Panc1 (cell line): Measurements from ENCODE around the gene DIP2C. TPM values are rescaled to one million over a fixed set of nuclear protein-coding genes. Genes with fewer than 3 reads are reported as not detected.

ENCODE experiments used
- ATAC-seq: fragments of 200-7000 bp; cut with Tn5 transposase; 2 replicates; pipeline ENCODE4 v1.9.1; 2020; ENCODE audit warnings: mild to moderate bottlenecking, moderate library complexity
- BruUV-seq: library from RNA; stranded (reverse); fragments of 400-500 nt; replicated peaks from 2 replicates; lab custom pipeline; 2021; lab: Mats Ljungman, UMichigan
- CTCF ChIA-PET: fragments of 300-600 bp; sonication (Branson Sonifier 250); formaldehyde crosslinking; loops from one replicate; lab custom pipeline; 2022; ENCODE audit warnings: antibody characterized with exemption; lab: Charles Lee
- POLR2A ChIA-PET: fragments of 300-600 bp; sonication (Branson Sonifier 250); formaldehyde crosslinking; loops from one replicate; lab custom pipeline; 2022; ENCODE audit warnings: antibody characterized with exemption; lab: Charles Lee
- DNase-seq: peaks from one replicate; pipeline ENCODE4 v3.0.0-alpha.2; 2010; ENCODE audit warnings: low read depth, low spot score
- H3K27ac ChIP-seq: 2 replicates; pipeline ENCODE4 v1.5.1; 2011; ENCODE audit warnings: mild to moderate bottlenecking, low read length, inconsistent platforms
- H3K27me3 ChIP-seq: fragments of 200-500 bp; sonication (Bioruptor generic); 2 replicates; pipeline ENCODE4 v1.6.0; 2014; ENCODE audit warnings: low read length, inconsistent platforms; ENCODE audit not compliant: control insufficient read depth, insufficient read depth
- H3K36me3 ChIP-seq: fragments of 200-500 bp; sonication (Bioruptor generic); 2 replicates; pipeline ENCODE4 v1.5.1; 2014; ENCODE audit warnings: inconsistent platforms, mild to moderate bottlenecking, low read length, moderate library complexity; ENCODE audit not compliant: control insufficient read depth, insufficient read depth
- H3K4me1 ChIP-seq: 2 replicates; pipeline ENCODE4 v1.5.1; 2011; ENCODE audit warnings: inconsistent platforms, mild to moderate bottlenecking, low read length, moderate library complexity; ENCODE audit not compliant: control insufficient read depth, insufficient read depth
- H3K4me3 ChIP-seq, 2 experiments: 2 replicates each; pipeline ENCODE4 v1.5.1; 2011 to 2012; ENCODE audit warnings: low read depth in 2 of 2, low read length in 2 of 2, mild to moderate bottlenecking in 2 of 2, inconsistent platforms in 1 of 2, moderate library complexity in 1 of 2
- H3K9me3 ChIP-seq: fragments of 200-500 bp; sonication (Bioruptor generic); 2 replicates; pipeline ENCODE4 v1.5.1; 2014; ENCODE audit warnings: low read depth, mild to moderate bottlenecking, inconsistent platforms, low read length, moderate library complexity; ENCODE audit not compliant: control insufficient read depth, insufficient read depth
- POLR2AphosphoS5 ChIP-seq: IDR thresholded peaks from 2 replicates; pipeline ENCODE4 v1.6.1; 2012; ENCODE audit warnings: mild to moderate bottlenecking, low read depth, low read length, moderate library complexity
- SIN3A ChIP-seq: IDR thresholded peaks from 2 replicates; pipeline ENCODE4 v1.6.1; 2012; ENCODE audit warnings: low read depth, mild to moderate bottlenecking, low read length, moderate library complexity, borderline replicate concordance; ENCODE audit not compliant: insufficient read depth
- TCF7L2 ChIP-seq: IDR thresholded peaks from 2 replicates; pipeline ENCODE4 v1.6.1; 2011; ENCODE audit warnings: mild to moderate bottlenecking, low read depth, low read length, inconsistent platforms
- in situ Hi-C: cut with HindIII; loops from 2 replicates; pipeline ENCODE4 v1.10.0; 2016; ENCODE audit warnings: low sequenced_read_pairs, low pct_unique_long_range_greater_than_20kb
- intact Hi-C: fragments of 100-400 bp; cut with micrococcal nuclease; formaldehyde crosslinking; loops from one replicate; pipeline ENCODE4 v1.10.0; 2022; ENCODE audit not compliant: unreplicated experiment
- total RNA-seq: library from RNA; stranded (reverse); gene quantifications from one replicate; pipeline ENCODE4 v1.2.1, GENCODE V29; 2021; ENCODE audit not compliant: unreplicated experiment
- TF ChIP-seq, protein P1 (sequence below), 2 experiments: IDR thresholded peaks; 2 replicates each; pipeline ENCODE4 v1.6.1; 2011 to 2012; ENCODE audit warnings: low read depth in 2 of 2, control low read depth in 1 of 2, low read length in 1 of 2, mild to moderate bottlenecking in 1 of 2, moderate library complexity in 1 of 2; ENCODE audit not compliant: insufficient read depth in 1 of 2
- TF ChIP-seq, protein P2 (sequence below): fragments of 450-650 bp; IDR thresholded peaks from 2 replicates; pipeline ENCODE4 v1.5.1; 2017; ENCODE audit warnings: mild to moderate bottlenecking

Gene DIP2C
- total RNA-seq, 1 experiment from 2014 or later = 13.2 TPM

DNA sequence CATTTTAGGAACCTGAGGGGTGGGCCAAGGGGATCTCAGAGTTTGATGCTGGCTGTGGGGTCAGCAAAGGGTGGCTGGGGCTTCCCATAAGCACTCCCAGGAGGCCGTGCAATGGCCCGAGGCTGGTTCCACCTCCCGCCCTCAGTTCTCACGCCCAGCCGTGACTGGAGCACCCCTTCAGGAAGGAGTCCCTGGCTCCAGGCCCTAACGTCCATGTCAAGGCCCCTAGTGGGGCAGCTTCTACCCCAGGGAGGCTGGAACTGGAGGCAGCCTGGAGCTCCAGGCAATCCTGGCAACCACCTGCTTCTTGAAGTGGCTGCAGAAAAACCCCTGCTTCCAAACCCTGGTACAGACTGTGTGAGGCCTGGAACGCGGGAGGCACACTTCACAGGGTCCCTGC lies 165.5 kb downstream of the DIP2C start:
- TF ChIP-seq, protein P1, sequence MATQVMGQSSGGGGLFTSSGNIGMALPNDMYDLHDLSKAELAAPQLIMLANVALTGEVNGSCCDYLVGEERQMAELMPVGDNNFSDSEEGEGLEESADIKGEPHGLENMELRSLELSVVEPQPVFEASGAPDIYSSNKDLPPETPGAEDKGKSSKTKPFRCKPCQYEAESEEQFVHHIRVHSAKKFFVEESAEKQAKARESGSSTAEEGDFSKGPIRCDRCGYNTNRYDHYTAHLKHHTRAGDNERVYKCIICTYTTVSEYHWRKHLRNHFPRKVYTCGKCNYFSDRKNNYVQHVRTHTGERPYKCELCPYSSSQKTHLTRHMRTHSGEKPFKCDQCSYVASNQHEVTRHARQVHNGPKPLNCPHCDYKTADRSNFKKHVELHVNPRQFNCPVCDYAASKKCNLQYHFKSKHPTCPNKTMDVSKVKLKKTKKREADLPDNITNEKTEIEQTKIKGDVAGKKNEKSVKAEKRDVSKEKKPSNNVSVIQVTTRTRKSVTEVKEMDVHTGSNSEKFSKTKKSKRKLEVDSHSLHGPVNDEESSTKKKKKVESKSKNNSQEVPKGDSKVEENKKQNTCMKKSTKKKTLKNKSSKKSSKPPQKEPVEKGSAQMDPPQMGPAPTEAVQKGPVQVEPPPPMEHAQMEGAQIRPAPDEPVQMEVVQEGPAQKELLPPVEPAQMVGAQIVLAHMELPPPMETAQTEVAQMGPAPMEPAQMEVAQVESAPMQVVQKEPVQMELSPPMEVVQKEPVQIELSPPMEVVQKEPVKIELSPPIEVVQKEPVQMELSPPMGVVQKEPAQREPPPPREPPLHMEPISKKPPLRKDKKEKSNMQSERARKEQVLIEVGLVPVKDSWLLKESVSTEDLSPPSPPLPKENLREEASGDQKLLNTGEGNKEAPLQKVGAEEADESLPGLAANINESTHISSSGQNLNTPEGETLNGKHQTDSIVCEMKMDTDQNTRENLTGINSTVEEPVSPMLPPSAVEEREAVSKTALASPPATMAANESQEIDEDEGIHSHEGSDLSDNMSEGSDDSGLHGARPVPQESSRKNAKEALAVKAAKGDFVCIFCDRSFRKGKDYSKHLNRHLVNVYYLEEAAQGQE (IDR thresholded peaks at IDR 0.05; ENCODE audit: insufficient read depth in 1 of 2, low read depth in 2 of 2, low read length in 1 of 2) = no peak
- TF ChIP-seq TCF7L2 = no peak
- TF ChIP-seq POLR2AphosphoS5 = no peak
- TF ChIP-seq, protein P2, sequence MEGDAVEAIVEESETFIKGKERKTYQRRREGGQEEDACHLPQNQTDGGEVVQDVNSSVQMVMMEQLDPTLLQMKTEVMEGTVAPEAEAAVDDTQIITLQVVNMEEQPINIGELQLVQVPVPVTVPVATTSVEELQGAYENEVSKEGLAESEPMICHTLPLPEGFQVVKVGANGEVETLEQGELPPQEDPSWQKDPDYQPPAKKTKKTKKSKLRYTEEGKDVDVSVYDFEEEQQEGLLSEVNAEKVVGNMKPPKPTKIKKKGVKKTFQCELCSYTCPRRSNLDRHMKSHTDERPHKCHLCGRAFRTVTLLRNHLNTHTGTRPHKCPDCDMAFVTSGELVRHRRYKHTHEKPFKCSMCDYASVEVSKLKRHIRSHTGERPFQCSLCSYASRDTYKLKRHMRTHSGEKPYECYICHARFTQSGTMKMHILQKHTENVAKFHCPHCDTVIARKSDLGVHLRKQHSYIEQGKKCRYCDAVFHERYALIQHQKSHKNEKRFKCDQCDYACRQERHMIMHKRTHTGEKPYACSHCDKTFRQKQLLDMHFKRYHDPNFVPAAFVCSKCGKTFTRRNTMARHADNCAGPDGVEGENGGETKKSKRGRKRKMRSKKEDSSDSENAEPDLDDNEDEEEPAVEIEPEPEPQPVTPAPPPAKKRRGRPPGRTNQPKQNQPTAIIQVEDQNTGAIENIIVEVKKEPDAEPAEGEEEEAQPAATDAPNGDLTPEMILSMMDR = no peak
- no peak for TF ChIP-seq SIN3A
- H3K9me3 ChIP-seq = no peaks in the 10 kb centered on the region
- in situ Hi-C loops (no loop called here), intact Hi-C loops (no loop called here)
- CTCF ChIA-PET = no interaction called here
- no TSS peak for BruUV-seq
- no peaks in the 10 kb centered on the region for H3K4me1 ChIP-seq
- H3K4me3 ChIP-seq = no peak overlapping the region
- POLR2A ChIA-PET = no interaction called here
- ATAC-seq (no peak), DNase-seq (no peak)
- no peaks in the 10 kb centered on the region for H3K27me3 ChIP-seq
- H3K36me3 ChIP-seq = no peaks in the 10 kb centered on the region
- no peak overlapping the region for H3K27ac ChIP-seq

DNA sequence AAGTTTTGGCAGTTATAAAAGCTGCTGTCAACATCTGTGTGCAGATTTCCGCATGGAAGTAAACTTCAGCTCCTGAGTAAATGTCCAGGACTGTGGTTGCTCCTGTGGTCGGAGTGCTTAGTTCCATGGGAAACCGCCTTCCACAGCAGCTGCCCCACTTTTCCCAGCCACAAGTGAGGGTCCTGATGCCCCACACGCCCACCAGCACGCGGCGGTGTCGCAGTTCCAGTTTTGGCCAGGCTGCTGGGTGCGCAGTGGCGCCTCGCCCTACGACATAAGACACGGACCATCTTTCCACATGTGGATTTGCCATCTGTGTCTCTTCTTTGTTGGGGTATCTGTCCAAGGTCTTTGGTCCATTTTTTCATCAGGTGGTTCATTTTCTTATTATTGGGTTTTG lies 167.1 kb downstream of the DIP2C start:
- intact Hi-C loops = no loop called here
- Histone ChIP-seq H3K27ac (no peak overlapping the region), H3K4me3 (no peak overlapping the region), H3K4me1 (no peaks in the 10 kb centered on the region), H3K36me3 (no peaks in the 10 kb centered on the region), H3K27me3 (no peaks in the 10 kb centered on the region), H3K9me3 (no peaks in the 10 kb centered on the region)
- ChIA-PET POLR2A (interaction anchor here (0.6 kb wide), 1 partner anchor 103 kb away, joined by 4 read pairs; no protein-coding TSS in a partner anchor), CTCF (interaction anchor here (0.5 kb wide), 1 partner anchor 33 kb away, joined by 4 read pairs; no protein-coding TSS in a partner anchor)
- ATAC-seq (no peak), DNase-seq (no peak)
- in situ Hi-C loops = no loop called here
- no peak for TF ChIP-seq SIN3A
- no peak for TF ChIP-seq TCF7L2
- TF ChIP-seq, protein P2 = no peak
- TF ChIP-seq, protein P1 (IDR thresholded peaks at IDR 0.05; ENCODE audit: insufficient read depth in 1 of 2, low read depth in 2 of 2, low read length in 1 of 2) = no peak
- TF ChIP-seq POLR2AphosphoS5 = no peak
- BruUV-seq = no TSS peak
